AML-193 (cell line): ENCODE data around the gene ADM5.

Experiments used
- DNase-seq, 2 experiments: peaks; one replicate each; lab custom pipeline; 2025; lab: John Stamatoyannopoulos, UW

The ADM5 gene

GRCh38 chr19:49680421-49681351 is 8.7 kb upstream of the ADM5 start:
- DNase-seq: peak; percentile 64 to 82

GRCh38 chr19:49681830-49682229 is 7.6 kb upstream of the ADM5 start:
- DNase-seq: no peak

GRCh38 chr19:49682274-49682673 is 7.1 kb upstream of the ADM5 start:
- no peak for DNase-seq

GRCh38 chr19:49683814-49684250 is 5.6 kb upstream of the ADM5 start:
- DNase-seq: no peak

GRCh38 chr19:49684251-49684982 is 5.0 kb upstream of the ADM5 start:
- peak in 1 of 2 experiments; percentile 8 for DNase-seq

- no peak for DNase-seq
Observed at GRCh38 chr19:49684983-49685553, 4.3 kb upstream of the ADM5 start.

- DNase-seq: no peak
Observed at GRCh38 chr19:49685845-49686332, 3.5 kb upstream of the ADM5 start.

- no peak for DNase-seq
Observed at GRCh38 chr19:49686503-49687088, 2.8 kb upstream of the ADM5 start.

- no peak for DNase-seq
Observed at GRCh38 chr19:49687150-49687549, 2.2 kb upstream of the ADM5 start.

GRCh38 chr19:49687566-49688316 is 1.7 kb upstream of the ADM5 start:
- DNase-seq: no peak

- DNase-seq: no peak
Observed at GRCh38 chr19:49688531-49689132, 762 bp upstream of the ADM5 start.

GRCh38 chr19:49690079-49690655 is 773 bp downstream of the ADM5 start:
- no peak for DNase-seq

- DNase-seq: no peak
Observed at GRCh38 chr19:49690656-49691242, 1.4 kb downstream of the ADM5 start, which contains the start of gene CPT1C. Gene CPT1C, plus strand, starts transcription at chr19:49691116. Its CDS starts 1,137 bp downstream, at chr19:49692253.

GRCh38 chr19:49691243-49692146 is 2.1 kb downstream of the ADM5 start:
- DNase-seq: no peak

GRCh38 chr19:49692147-49692506 is 2.7 kb downstream of the ADM5 start:
- DNase-seq: no peak

- DNase-seq: no peak
Observed at GRCh38 chr19:49696115-49696514, 6.7 kb downstream of the ADM5 start.

GRCh38 chr19:49696865-49697264 is 7.5 kb downstream of the ADM5 start:
- DNase-seq: no peak

- DNase-seq: no peak
Observed at GRCh38 chr19:49699364-49699763, 10.0 kb downstream of the ADM5 start.

GRCh38 chr19:49700563-49700962 is 11.2 kb downstream of the ADM5 start:
- no peak for DNase-seq
